A549 treated with dexamethasone at 1 μM for 4 hours (cell line): ENCODE data around the gene EFCC1. TPM values are rescaled to one million over a fixed set of nuclear protein-coding genes. Genes with fewer than 3 reads are reported as not detected.

Experiments used
- total RNA-seq: library from RNA; stranded (reverse); fragments of 200-300 nt; extraction: Qiagen RNA extraction; gene quantifications from 5 replicates; pipeline ENCODE4 v1.2.3, GENCODE V29; 2022

Gene EFCC1, protein sequence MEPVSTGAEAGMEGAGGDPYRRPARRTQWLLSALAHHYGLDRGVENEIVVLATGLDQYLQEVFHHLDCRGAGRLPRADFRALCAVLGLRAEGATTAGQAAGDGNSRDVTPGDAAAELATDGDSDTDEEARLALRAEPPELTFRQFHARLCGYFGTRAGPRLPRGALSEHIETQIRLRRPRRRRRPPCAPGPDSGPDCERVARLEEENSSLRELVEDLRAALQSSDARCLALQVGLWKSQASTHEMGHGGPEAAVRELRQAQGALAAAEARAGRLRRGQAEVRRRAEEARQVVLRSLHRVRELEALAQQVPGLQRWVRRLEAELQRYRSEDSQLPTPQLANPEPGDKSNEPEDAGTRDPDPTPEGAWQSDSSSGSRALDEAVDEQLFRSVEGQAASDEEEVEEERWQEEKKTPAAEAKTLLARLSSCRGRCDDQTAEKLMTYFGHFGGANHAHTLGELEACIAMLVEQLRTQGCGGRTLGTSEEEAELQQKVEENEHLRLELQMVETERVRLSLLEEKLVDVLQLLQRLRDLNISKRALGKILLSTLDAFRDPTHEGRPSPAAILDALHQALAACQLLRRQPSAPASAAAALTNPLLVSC
- total RNA-seq, result not detected in 5 replicates

DNA sequence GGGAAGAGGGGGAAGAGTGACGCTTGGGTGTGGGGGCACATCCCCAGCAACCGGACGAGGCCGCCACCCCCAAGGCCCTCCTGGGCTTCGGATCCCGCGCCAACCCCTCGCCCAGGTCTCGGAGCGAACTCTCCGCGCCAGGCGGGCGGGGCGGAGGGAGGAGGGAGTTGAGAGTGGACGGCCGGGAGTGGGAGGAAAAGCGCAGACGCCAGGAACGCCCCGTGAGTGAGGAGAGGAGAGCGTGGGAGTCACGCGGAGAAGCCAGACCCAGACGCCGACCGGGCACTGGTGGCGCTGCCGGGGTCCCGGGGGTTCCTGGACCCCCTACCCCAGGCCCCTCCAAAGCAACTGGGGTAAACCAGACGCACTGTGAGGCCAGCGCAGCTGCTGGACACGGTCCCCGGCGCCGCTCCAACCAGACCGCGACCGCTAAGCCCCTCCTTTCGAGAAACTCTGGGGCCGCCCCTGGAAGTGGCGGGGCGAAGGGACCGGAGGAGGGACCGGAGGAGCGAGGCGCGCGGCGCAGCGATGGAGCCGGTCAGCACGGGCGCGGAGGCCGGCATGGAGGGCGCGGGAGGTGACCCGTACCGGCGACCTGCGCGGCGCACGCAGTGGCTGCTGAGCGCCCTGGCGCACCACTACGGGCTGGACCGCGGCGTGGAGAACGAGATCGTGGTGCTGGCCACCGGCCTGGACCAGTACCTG is at the start of gene EFCC1:
EFCC1 (plus strand) TSS at position 204 of the 705 bp plus-strand sequence; CDS start at position 529, 325 bp downstream.

GRCh38 chr3:128993461-128994172 is 7.5 kb upstream of the EFCC1 start, which contains the start of gene CFAP92:
Gene CFAP92 (minus strand): TSS chr3:128994076. CDS start chr3:128993304, 772 bp downstream.

GRCh38 chr3:129060276-129061022 is 59.3 kb downstream of the EFCC1 start, which contains the start of gene GP9:
Gene GP9 (plus strand): TSS chr3:129060779. CDS start chr3:129061740, 961 bp downstream.

Other genes with a start within 250 kb of the EFCC1 start
- 22.9 to 28.0 TPM (median 26.3 TPM) in 5 replicates for gene ACAD9, start 121.7 kb upstream of the EFCC1 start, total RNA-seq
- not detected in 5 replicates for gene CFAP92, start 7.2 kb upstream of the EFCC1 start, total RNA-seq
- gene GP9, start 59.5 kb downstream of the EFCC1 start, total RNA-seq, result not detected in 5 replicates
- 2.8 to 6.1 TPM (median 4.8 TPM) in 5 replicates for gene RAB43, start 120.5 kb downstream of the EFCC1 start, total RNA-seq
- gene ISY1, start 159.8 kb downstream of the EFCC1 start, total RNA-seq, result 17.5 to 21.9 TPM (median 20.2 TPM) in 5 replicates
- 341 to 355 TPM (median 353 TPM) in 5 replicates for gene CNBP, start 182.6 kb downstream of the EFCC1 start, total RNA-seq
- gene COPG1, start 248.3 kb downstream of the EFCC1 start, total RNA-seq, result 74.9 to 95.8 TPM (median 83.2 TPM) in 5 replicates